Liver (tissue), 3 donors: ENCODE measurements around the gene ST3GAL5.

Experiments
- ATF3 ChIP-seq: IDR thresholded peaks from 2 replicates; pipeline ENCODE4 v1.6.1; 2016; ENCODE audit warnings: antibody characterized with exemption
- CTCF ChIP-seq: fragments of 150-350 bp; IDR thresholded peaks from 2 replicates; pipeline ENCODE4 v1.5.1; 2017; ENCODE audit warnings: improper control_type of control experiment, low read depth, low read length; ENCODE audit not compliant: missing input control
- EGR1 ChIP-seq, 2 donors: IDR thresholded peaks; 2 replicates each; pipeline ENCODE4 v1.6.1; 2016 to 2018; ENCODE audit warnings: antibody characterized with exemption in 2 of 2, low read depth in 2 of 2
- GABPA ChIP-seq, 2 donors: IDR thresholded peaks in 1 of 2; conservative IDR thresholded peaks in 1 of 2; 2 replicates each; pipeline ENCODE4 v1.6.1; 2016; ENCODE audit warnings: antibody characterized with exemption in 2 of 2, mild to moderate bottlenecking in 1 of 2, moderate library complexity in 1 of 2
- JUND ChIP-seq, 2 donors: IDR thresholded peaks; 2 replicates each; pipeline ENCODE4 v1.6.1; 2016; ENCODE audit warnings: antibody characterized with exemption in 2 of 2
- REST ChIP-seq: IDR thresholded peaks from 2 replicates; pipeline ENCODE4 v1.6.1; 2016; ENCODE audit warnings: antibody characterized with exemption, mild to moderate bottlenecking
- SP1 ChIP-seq: IDR thresholded peaks from 2 replicates; pipeline ENCODE4 v1.6.1; 2018; ENCODE audit warnings: antibody characterized with exemption, mild to moderate bottlenecking
- TAF1 ChIP-seq: conservative IDR thresholded peaks from 2 replicates; pipeline ENCODE4 v1.6.1; 2016; ENCODE audit warnings: antibody characterized with exemption, mild to moderate bottlenecking
- TF ChIP-seq, protein P1 (sequence below): IDR thresholded peaks from 2 replicates; pipeline ENCODE4 v1.6.1; 2016; ENCODE audit warnings: antibody characterized with exemption
- donor health status: healthy.
- donor health status: healthy.

GRCh38 chr2:85903849-85904248 lies 15.1 kb upstream of the ST3GAL5 start:
- TF ChIP-seq CTCF (no peak), SP1 (no peak), REST (no peak), TAF1 (no peak), ATF3 (no peak), JUND (IDR thresholded peaks at IDR 0.05) (no peak), GABPA (IDR thresholded peaks at IDR 0.05 in 1 of 2, conservative IDR thresholded peaks at IDR 0.05 in 1 of 2) (no peak), EGR1 (IDR thresholded peaks at IDR 0.05; ENCODE audit: low read depth in 2 of 2) (no peak)
- TF ChIP-seq, protein P1, sequence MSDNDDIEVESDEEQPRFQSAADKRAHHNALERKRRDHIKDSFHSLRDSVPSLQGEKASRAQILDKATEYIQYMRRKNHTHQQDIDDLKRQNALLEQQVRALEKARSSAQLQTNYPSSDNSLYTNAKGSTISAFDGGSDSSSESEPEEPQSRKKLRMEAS = no peak
